HG03432 (cell line): Measurements from ENCODE around the gene FKBP15.
A peak's percentile ranks its signal among the peaks of the same experiment; 100 is the strongest.
"Not testable (repeated sequence)": the region's sequence is repeated elsewhere in the genome, so short reads cannot be mapped to it uniquely, and the experiment has no call there.

ENCODE experiments used
- ATAC-seq: cut with Tn5 transposase; IDR thresholded peaks from one replicate; pipeline ENCODE4 v1.9.1; 2021; ENCODE audit warnings: mild to moderate bottlenecking, moderate library complexity; ENCODE audit not compliant: unreplicated experiment

Gene FKBP15

DNA sequence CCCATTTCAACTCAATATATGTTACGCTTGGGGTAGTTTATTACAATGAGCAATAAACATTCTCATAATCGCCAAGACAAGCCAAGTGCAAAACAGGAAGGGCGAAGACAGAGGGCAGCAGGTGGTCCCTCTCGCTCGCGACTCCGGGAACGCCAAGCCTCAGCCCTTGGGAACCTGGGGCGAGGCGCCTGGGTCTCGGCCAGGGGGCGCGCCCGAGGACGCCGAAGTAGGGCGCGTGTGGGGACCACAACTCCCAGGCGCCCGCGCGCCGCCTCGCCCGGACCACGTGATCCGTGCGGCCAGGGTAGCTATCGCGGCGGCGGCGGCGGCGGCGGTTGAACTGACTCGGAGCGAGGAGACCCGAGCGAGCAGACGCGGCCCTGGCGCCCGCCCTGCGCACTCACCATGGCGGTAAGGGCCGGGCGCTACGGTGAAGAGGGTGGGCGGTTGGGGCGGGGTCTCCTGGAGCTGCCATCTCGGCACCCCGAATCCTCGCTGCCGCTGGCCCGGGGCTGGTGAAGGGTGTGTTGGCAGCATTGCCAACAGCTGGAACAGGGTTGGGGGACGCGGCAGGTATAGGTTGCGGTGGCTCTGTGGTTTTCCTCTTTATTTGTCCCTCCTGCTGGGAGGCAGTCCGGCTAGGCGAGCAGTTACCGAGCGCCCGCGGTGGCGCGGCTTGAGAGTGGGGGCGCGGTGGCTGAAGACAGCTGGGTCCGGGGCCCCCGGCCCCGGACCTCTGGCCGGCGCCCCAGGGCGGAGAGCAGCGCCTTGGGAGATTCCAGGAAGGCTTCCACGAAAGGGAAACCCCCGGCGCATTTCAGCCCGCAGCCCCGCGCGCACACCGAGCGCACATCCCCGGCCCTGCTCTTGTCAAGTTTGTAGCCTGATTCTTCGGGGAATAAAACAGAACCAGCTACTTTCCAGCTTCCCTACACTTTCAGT lies 70.1 kb downstream of the FKBP15 start, which contains the start of gene SLC31A2:
Gene SLC31A2, plus strand, starts transcription at position 338 of the 942 bp plus-strand sequence. Its CDS starts 68 bp downstream, at position 406.
- peak; percentile 97 for ATAC-seq

DNA sequence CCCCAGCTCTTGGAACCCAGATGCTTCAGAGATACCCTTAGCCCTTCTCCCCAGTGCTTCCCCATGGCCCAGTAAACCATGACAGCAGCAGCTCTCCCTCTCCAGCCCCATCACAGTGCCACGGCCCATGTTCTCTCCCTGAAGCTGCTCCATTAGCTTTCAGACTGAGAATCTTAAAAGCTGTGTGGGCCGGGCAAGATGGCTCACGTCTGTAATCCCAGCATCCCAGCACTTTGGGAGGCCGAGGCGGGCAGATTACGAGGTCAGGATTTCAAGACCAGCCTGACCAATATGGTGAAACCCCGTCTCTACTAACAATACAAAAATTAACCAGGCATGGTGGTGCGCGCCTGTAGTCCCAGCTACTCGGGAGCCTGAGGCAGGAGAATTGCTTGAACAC lies 71.5 kb downstream of the FKBP15 start:
- not testable (repeated sequence) for ATAC-seq

DNA sequence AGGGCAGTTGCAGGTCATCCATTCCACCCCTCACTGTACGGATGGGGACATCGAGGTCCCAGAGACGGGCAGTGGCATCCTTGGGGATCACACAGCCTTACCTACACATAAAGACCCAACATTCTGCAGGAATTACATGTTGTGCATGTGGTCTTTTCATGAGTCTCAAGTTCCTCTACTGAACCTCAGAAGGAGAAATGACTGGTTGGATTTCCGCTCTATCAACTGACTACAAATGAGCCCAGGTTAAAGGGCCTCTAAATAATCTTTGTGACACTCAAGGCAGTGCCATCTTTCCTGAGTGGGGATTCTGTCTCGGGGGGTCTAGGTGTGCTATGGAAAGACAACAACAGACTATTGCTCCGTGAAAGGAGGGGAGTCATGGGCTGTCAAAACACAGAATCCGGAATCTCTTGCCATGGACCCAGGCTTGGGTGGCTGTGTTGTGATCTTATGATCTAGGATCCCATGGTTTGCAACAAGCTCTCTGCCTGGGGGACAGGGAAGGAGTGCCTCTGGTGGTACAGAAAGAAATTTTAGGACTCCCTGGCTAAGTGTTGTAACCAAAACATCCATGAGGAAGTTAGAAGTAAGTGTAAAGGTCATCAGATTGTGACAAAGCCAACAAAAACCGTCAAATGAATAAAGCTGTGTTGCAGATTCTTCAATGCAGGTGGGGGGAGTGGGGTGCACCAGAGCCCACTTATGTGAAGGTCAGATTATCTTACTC lies 72.1 kb downstream of the FKBP15 start:
- ATAC-seq: no peak

DNA sequence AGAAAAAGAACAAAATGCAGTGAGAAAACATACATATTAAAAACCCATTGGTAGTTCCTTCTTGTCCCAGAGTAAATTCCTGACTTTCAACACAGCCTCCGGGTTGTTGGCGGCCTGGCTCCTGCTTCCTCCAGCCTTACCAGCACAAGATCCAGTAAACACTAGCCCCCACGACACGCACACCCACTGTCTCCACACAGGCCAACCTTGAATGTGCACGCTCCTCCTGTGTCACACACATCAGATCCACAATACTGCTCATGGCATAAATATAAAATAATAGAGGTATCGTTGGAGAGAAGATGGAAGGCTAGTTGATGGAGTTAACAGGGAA lies 72.7 kb downstream of the FKBP15 start:
- ATAC-seq: no peak

DNA sequence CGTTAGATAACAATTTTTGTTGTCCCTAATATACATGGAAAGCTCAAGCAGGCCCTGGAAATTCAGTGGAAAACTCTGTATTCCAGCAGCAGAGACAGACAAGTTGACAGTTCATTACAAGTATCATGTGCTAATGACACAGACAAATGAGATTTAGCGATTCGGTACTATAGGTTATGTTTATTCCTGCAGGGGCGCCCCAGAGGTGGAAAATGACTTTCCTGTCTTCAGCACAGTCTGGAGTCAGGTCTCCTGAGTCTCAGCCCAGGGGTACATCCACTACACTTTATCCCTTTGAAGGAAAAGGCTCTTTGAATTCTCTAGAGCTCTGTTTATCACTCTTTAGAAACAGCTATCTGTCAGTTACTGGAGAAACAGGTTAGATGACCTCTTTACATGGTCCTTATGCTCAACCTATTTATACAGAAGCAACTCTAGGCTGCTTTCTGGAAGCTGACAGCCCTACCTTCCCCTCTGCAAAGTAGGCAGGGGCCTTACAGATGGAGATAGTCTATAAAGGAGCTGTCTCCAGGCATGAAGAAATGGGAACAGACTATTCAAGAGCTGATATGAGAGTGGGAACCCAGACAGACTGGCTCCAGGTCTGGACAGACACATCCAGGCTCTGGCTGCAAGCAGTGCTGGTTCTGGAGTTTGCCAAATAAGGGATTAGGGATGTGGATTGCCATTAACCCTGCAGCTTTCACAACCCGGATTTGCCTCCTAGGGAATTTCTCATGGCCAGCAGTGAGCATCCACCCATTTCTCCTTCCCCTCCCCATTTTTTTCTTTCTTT lies 77.4 kb downstream of the FKBP15 start:
- no peak for ATAC-seq

DNA sequence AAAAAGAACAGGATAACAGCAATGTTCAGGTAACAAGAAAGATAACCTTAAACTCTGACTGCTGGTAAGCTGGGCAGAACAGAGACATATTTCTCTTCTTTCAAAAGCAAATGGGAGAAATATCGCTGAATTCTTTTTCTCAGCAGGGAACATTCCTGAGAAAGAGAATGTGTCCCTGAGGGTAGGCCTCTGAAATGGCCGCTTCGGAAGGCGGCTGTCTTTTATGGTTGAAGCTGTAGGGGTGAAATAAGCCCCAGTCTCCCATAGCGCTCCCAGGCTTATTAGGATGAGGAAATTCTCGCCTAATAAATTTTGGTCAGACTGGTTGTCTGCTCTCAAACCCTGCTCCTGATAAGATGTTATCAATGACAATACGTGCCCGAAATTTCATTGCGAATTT lies 80.2 kb downstream of the FKBP15 start:
- not testable (repeated sequence) for ATAC-seq

DNA sequence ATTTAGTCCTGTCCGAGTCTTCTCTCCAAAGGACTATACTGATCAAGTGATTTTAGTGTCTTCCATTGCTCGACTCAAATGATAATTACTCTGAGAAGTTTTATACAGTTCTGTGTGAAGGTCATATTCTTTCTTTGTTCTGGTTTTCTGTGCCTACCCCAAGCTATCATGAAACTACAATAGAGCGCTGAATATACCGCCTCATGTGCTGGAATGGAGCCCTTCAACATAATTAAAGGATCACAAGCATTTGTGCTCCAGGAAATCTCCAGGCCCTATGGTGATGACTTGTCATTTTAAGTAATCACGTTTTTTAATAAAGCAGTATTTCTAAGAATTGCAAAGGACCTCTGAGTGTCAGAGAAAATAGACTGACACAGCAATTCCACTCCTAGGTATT lies 81.1 kb downstream of the FKBP15 start:
- ATAC-seq: no peak

DNA sequence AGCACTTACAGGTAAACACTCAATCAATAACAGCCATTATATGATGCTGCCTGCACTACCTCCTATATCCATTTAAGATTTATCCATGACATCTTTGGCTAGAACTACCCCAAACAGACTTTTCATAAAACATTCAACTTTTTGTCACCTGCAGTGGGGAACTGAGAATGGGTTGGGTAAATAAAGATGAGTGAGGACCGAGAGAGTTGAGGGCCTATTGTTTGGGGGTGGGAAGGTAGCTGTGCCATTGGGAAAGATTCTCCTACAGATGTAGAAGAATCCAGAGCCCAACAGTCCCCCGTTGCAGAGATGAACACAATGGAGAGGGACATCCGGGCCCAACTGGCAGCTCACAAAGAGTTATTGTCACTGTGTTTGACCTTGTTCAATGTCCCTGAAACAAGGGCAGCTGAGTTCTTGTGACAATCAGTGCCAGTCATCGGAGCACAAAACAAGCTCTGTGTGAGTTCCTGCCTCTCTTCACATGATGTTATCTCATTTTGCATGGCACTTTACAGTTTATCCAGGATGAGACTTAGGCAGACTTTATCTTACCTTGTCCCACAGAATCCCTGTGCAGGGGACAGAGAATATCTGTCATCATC lies 81.8 kb downstream of the FKBP15 start:
- ATAC-seq: no peak

DNA sequence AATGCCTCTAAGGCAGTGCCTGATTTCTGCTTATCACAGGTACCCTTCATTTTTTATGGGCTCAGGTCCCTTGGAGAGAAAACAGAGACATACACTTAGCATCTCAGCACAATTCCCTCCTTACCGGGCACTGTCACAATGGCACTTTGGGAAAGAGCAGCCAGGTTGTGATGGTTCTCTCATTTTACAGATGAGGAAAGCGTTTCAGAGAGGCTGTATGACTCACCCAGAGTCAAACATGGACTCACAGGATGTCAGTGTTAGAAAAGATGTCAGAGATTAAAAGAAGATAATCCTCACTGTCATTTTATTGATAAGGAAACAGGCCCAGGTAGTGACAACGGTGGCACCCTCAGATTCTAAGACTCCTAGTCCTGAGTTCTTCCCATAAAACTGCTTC lies 82.3 kb downstream of the FKBP15 start:
- ATAC-seq: no peak

DNA sequence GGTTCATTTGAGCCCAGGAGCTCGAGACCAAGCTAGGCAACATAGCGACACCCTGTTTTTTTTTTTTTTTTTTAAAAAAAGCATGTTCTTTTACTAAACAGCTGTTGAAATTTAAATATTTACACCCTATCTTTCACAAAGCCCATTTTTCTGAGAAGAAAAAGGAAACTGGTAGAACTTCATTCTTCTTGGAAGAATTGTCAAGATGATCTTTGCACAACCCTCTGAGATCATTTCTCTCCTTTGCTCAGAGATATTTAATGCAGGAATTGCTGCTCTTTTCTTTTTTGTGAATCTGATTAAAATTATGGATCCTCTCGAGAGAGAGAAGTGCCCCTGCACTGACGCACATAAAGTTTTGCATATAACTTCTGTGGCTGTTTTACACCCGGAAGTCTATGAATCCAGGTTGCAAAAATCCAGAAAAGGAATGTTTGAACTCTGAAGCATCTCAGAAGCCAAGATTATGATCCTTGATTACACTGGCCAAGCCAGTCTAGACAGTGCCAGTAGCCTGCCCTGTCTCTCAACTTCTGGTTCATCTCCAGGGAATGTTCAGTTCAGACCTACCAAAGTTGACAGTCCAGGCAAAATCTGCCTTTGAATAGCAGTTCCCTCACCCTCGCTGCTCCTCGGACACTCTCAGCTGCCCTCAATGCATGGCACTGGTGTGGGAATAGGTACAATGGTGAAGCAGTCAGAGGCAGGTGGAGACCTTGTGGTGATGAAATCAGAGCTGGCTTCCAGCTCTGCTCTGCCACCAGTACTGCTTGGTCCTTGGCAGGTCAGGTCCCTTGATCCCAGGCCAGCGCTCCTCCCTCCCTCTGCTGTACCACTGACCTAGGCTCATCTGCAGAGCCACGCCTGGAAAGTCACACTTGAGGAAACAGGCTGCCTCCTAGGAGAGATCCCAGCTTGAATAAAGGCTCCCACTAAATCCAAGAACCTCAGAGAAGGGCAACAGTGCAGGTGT lies 83.6 kb downstream of the FKBP15 start:
- no peak for ATAC-seq

DNA sequence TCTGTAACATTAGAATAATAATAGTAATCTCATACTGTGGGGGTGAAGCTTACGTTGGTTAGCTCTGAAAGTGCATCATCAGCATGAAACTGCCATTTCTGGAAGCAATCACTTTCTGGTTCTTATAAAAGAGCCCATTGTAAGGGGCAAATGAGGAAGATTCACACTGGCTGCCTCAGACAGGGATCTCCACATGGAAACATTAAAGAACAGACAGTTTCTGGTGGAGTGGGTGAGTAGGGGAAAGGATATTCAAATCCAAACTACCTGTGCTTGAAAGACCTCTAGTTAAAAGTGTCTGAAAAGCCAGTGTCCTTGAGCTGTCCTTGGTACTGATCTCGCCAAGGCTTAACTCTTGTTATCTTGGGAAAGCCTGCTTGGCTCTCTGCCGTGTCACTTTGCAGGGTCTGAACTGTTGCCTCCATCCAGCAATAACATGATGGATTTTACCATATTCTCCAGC lies 89.4 kb downstream of the FKBP15 start:
- no peak for ATAC-seq

DNA sequence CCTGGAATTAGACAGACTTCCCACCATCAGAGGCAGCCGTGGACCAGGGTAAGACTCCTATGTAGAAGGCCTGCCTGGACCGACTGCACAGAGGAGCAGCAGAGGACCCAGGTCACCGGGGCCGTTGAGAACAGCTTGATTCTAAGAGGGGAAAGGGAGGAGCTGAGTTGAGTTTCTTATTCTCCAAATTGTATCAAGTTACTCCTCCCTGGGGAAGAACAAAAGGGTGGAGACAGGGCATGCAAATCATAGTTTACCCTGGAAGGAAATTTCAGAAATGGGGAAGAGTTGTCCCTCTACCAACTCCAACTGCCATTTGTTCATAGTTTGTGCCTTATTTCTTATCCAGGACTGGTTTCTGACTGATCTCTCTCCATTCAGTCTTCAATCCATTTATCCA lies 91.2 kb downstream of the FKBP15 start:
- ATAC-seq: no peak

DNA sequence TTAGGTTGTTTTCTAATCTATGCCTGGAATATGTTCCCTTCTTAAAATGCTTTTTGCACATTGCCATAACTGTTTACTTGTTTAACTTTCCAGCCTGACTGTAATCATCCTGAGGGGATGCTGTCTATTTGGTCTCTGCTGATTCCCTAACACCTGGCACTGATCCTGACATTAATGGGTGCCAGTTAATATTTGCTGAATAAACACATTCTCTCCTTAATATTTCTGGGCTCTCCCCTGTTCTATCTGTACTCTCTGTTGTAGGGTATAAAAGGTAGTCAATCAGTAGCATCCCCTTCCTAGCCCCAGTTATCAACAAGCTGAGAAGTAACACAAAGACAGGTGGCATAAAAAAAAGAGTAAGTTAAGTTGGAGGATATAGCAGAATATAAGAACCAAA lies 91.6 kb downstream of the FKBP15 start:
- no peak for ATAC-seq

DNA sequence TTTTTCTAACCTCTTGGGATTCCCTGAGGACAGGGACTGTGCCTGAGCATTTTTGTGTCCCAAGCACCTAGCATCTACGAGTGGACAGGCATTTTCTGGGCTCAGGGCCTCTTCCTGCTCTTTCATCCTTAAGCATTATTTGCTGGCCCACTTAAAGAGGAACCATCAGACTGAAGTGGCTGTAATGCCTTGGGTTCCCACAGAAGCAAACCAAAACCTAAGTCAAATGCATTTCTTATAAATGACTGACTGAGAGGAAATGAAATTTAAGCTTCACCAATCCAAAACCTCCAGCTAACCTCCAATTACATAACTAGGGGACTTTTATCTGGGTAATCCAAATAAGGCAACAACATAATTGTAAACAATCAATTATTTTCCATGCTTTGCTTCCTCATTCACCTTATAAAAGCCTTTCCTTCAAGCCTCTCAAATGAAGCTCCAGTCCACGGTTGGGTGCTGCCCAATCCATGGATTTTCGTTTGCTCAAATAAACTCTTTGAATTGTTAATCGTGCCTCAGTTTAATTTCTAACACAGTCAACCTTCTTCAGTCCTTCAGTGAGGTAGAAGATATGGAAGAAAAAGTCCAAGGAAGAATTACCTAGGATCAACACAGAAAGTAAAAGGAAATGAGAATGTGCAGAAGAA lies 95.6 kb downstream of the FKBP15 start:
- no peak for ATAC-seq

DNA sequence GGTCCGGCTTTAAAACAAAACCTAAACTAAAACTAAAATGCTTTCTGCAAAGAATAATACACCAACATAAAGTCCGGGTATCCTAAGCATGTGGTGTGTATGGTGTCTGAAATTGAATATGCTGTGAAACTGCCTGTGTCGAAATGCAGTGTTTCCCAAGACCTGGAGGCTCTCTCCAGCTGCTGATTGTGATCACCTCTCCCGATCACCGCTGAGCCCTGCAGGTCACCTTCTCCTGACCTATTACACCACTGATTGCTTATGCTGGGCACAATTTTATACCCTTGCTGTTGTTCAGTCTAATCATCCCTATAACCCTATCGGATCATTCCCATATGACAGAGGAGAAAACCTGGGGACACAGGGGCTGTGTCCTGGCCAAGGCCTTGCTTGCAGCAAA lies 102.2 kb downstream of the FKBP15 start:
- not testable (repeated sequence) for ATAC-seq
